Mammary epithelial cell (primary cell): ENCODE measurements around the gene MAN1B1.

Source experiments
- CTCF ChIP-seq, 2 donors: IDR thresholded peaks in 1 of 2; conservative IDR thresholded peaks in 1 of 2; 2 replicates each; pipeline ENCODE4 v1.5.1; 2011 to 2012; ENCODE audit warnings: inconsistent platforms in 2 of 2, low read length in 2 of 2, mild to moderate bottlenecking in 2 of 2, control low read depth in 1 of 2, low read depth in 1 of 2; ENCODE audit not compliant: insufficient read depth in 1 of 2; ENCODE audit errors: extremely low read depth in 1 of 2
- EZH2 ChIP-seq: IDR thresholded peaks from 2 replicates; pipeline ENCODE4 v1.6.1; 2012; ENCODE audit warnings: low read length, inconsistent platforms, borderline replicate concordance

DNA sequence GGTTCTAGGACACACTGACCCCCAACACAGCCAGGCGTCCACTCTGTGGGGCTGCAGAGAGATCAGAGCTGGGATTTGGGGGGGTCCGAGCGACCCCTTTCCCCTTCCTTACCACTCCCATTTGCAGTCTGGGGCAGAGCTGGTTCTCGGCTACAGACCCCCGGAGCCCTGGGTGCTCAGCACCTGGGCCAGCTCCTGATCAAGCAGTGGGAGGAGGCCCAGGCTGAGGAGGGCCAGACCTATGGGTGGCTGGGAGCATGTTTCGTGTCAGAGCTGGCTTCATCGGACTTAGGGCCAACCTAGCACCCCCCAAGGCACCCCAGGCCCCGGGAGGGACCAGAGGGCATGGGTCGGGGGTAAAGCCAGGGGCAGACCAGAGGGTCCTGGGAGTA lies 59.7 kb downstream of the MAN1B1 start:
- TF ChIP-seq CTCF (conservative IDR thresholded peaks at IDR 0.05 in 1 of 2, IDR thresholded peaks at IDR 0.05 in 1 of 2; ENCODE audit: extremely low read depth in 1 of 2, insufficient read depth in 1 of 2, low read depth in 1 of 2, low read length in 2 of 2) (no peak), EZH2 (no peak)
